Hematopoietic multipotent progenitor cell treated with erythropoietin and hydrocortisone succinate and interleukin-3 and kit ligand, for 6 days (in vitro differentiated cells): ENCODE results near the gene CMPK1.

Experiments used
- DNase-seq: peaks from one replicate; pipeline ENCODE4 v3.0.0-alpha.2; 2015

Gene CMPK1

DNA sequence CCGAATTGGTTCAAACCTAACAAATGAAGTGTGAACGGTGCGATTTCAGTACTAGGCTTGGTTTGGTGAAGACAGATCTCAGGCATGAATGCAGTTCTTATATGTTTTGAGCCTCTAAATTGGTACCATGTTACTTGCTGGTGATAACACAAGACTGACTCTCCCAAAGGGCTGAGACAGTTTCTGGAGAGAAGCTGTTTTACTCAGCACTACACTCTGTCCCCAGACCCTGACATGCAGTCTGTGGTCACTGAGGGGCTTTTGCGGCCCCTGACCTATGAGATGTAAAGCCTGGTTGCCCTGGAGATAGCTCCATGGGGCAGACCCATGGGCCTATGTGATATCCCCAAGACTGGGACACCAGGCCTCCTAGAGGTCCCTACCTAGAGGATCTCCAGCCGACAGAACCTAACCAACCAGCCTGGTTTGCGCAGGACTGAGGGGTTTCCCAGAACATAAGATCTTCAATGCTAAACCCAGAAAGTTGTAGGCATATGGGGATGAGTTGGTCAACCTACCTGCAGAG lies 63.1 kb downstream of the CMPK1 start:
- DNase-seq, result no peak

DNA sequence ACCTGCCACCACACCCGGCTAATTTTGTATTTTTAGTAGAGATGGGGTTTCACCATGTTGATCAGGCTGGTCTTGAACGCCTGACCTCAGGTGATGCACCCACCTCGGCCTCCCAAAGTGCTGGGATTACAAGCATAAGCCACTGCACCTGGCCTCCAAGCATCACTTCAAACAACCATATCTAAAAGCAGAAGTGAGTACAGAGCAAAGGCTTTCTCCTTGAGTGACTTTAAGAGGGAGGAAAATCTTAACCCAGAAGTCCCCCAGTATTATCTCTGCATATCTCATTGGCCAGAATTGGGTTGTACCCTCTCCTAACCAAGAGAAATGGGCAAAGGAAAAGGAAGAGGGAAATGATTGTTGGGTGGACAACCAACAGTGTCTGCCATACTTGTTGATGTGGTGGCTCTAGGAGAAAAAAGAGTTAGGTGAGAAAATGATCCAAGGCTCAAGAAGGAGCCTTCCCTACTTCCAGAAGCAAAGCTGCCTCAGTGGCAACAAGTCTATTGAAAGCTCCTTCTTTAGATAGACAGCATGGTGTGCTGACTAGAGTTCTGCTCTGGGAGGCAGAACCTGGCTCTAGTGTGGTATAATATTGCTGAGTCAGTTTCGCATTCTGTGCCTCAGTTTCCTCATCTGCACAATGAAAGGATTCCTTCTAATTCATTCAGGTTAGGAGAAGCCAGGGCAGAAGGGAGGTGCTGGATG lies 65.7 kb downstream of the CMPK1 start:
- no peak for DNase-seq

DNA sequence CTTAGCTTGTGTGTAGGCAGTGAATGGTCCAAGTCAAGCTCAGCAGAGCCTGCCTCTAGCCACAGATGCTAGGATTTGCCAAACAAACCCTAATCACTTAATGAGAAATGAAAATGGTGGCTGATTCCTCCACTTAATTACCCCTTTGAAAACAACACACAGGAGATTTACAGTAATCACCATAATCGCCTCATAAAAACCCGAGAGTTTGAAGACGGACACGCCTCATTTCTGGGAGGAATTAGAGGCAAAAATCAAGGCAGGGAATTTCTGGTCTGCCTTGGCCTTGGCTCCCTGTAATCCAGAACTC lies 66.2 kb downstream of the CMPK1 start:
- no peak for DNase-seq

- DNase-seq, result no peak
Observed at GRCh38 chr1:47401761-47402160, 68.2 kb downstream of the CMPK1 start.

GRCh38 chr1:47402591-47402990 lies 69.0 kb downstream of the CMPK1 start:
- DNase-seq, result no peak

GRCh38 chr1:47403321-47403910 lies 69.8 kb downstream of the CMPK1 start:
- DNase-seq, result no peak

GRCh38 chr1:47405697-47406096 lies 72.1 kb downstream of the CMPK1 start:
- DNase-seq, result peak; percentile 34

DNA sequence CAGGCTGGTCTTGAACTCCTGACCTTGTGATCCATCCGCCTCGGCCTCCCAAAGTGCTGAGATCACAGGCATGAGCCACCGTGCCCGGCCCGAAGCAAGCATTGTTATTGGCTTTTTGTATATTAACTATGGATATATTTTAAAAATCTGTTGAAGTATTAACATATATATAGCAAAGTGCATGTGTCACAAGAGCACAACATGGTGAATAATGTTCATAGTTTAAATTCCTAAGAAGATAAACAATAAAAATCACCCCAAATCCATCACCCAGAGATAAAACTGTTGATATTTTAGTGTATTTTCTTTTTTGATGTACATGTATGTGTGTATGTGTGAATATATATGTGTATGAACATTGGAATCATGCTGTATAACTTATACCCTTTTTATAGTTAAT lies 73.4 kb downstream of the CMPK1 start:
- DNase-seq, result no peak

DNA sequence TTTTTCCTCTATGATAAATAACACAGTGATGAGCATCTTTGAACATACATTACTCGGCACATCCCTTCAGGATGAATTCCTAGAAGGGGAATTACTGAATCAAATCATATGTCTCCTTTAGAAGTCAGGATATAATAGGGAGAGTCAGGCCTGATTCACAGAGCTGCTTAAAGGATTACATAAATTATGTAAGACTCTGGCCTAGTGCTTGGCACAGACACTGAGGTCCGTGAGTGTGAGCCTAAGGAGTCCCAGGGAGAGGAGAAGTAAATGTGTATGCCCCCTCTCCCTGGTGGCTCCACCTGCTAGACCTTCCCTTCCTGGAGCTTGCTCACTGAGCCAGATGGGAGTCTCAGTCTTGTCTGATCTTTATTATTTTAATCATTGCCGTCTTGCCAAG lies 73.9 kb downstream of the CMPK1 start:
- no peak for DNase-seq

DNA sequence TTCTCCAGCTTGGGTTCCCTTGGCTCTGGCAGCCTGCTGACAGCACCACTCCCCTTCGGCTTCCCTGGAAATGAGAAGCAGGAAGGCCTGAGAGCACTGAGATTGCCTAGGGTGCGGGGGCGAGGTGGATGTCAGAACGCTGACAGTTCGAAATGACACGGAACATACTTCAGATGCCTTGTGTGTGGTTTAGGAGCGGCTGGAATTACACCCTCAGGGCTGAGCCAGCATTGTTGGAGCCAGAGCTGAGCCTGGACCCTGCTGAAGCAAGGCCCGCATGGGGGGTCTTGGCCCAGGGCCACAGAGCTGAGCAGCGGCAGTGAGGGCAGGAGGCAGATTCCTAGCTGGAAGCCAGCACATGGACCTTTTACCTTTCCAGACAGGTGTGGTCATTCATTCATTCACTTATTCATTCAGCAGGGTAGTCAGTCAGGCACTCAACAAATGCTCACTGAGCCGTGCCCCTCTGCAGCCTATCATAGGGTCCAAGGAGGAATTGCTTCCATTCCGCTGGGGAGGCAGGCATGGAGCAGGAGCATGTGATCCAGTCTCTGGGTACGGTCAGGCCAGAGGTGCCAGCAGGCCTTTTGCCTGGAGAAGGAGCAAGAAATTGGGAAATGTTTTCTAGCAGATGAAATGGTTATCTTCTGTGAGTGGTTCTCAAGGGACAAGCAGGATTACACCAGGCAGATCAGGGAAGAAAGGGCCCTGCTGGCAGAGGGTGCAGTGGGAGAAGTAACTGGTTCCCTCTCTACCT lies 75.9 kb downstream of the CMPK1 start:
- no peak for DNase-seq

GRCh38 chr1:47410068-47410455 lies 76.5 kb downstream of the CMPK1 start:
- DNase-seq, result no peak

DNA sequence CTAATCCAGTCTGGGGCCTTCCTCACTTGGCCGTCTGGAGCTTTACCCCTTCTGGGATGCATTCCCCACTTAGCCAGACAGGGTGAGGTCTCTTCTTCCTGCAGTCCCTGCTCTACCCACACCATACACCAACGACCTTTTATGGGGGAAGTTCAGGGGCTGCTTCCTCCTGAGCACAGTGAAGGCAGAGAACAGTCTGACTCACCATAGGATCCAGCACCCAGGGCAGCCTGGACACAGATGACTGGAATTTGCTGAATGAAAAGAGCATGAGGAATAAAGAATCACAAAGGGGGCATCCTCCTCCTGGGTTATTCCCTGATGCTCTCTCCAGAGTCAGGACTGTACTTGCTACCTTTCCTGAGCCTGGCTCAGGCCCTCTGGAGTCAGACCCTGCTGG lies 77.8 kb downstream of the CMPK1 start:
- no peak for DNase-seq

GRCh38 chr1:47412437-47412836 lies 78.8 kb downstream of the CMPK1 start:
- no peak for DNase-seq

GRCh38 chr1:47415728-47416318 lies 82.2 kb downstream of the CMPK1 start, which contains the start of gene FOXE3:
FOXE3 (plus strand) TSS chr1:47416285; CDS start chr1:47416316, 31 bp downstream.
- DNase-seq, result no peak

- peak; percentile 28 for DNase-seq
Observed at GRCh38 chr1:47416319-47417169, 83.0 kb downstream of the CMPK1 start.

GRCh38 chr1:47417170-47418044 lies 83.8 kb downstream of the CMPK1 start:
- DNase-seq, result no peak

- no peak for DNase-seq
Observed at GRCh38 chr1:47418122-47418521, 84.5 kb downstream of the CMPK1 start.

DNA sequence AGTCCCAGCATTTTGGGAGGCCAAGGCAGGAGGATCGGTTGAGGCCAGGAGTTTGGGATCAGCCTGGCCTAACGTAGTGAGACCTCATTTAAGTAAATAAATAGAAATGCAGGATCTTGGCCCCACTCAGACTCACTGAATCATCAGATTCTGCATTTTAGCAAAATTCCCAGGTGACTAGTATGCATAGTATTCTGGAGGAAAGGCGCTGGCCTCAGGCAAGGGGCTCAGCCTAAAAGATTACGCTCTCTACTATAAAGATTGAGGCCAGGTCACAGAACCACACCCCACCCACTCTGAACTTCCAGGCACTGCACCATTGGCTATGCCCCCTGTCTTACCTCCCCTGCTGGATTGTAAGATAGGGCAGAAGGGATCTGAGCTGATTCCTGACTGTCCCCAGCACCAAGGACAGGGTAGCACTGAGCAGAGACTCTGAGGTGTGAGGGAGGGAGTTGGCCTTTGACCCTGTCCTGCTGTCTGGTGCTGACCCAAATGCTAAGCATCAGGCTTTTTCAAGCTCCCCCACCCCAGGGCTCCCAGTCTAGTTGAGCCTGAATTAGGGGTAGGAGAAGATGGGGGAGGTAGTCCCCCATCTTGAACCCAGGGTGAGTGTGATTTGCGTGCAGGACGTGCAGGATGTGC lies 85.2 kb downstream of the CMPK1 start:
- DNase-seq, result no peak

GRCh38 chr1:47420547-47420946 lies 87.0 kb downstream of the CMPK1 start:
- DNase-seq, result no peak

GRCh38 chr1:47423872-47424271 lies 90.3 kb downstream of the CMPK1 start:
- no peak for DNase-seq

DNA sequence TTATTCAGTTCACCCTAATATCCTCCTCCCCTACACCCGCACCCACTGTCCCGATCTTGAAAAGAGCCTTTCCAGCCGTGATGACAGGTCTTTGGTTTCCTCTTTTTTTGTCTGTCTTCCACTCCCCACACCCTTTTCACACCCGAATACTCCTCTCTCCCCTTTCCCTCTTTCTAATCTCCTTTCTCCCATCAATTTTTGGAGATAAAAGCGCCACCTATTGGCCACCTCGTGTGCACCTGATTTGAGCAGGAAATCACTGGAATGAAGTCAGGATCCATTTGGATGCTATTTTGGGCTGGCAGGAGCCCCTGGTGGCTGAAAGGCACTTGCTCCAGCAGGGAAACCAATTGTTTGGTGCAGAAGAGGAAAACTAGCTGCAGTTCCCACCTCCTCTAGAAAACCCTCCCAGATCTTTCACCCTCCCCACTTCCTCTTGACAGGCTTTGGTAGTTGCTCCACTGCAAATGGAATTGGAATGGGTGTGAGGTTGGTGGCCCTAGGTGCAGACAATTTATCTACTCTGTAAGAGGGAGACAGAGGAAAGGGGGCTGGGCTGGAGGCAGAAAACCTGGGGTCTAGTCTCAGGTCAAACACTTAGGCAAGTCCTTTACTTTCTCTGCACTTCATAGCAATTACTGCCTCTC lies 90.9 kb downstream of the CMPK1 start:
- DNase-seq, result peak; percentile 45
